Measurements from ENCODE around the gene DHX9.

The DHX9 gene

DNA sequence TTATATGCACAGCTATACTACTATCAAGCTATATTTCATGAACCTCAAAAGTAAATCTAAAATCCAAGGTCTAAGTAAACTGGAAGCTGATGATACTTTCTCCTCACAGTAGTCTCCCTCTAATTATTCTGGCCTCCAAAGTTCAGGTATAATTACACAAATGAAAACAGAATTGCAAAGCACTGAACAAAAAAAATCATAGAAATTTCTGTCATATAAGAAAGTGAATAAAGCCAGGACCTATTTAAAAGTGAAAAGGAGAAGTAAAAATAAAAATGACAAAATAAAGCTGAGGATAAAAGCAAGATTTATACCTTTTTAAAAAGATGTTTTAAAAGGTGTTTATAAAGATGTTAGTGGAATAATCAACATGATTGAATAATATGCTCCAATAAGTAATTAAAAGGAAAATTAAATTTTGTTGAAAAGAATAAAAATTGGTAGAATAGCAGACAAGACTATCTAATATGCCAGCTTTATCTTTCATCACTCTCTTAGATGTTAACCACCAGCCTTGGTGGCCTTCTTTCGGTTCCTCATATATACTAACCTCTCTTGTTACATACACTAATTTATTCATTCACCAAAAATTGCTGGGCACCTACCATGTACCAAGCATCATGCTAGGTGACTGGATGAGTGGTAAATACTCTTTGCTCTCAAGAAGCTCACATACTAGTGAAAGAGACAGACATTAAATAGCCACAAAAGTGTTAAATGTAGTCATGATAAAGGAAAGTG lies 88.7 kb downstream of the DHX9 start:
- DNase-seq, result no peak
- TF ChIP-seq, protein P1, sequence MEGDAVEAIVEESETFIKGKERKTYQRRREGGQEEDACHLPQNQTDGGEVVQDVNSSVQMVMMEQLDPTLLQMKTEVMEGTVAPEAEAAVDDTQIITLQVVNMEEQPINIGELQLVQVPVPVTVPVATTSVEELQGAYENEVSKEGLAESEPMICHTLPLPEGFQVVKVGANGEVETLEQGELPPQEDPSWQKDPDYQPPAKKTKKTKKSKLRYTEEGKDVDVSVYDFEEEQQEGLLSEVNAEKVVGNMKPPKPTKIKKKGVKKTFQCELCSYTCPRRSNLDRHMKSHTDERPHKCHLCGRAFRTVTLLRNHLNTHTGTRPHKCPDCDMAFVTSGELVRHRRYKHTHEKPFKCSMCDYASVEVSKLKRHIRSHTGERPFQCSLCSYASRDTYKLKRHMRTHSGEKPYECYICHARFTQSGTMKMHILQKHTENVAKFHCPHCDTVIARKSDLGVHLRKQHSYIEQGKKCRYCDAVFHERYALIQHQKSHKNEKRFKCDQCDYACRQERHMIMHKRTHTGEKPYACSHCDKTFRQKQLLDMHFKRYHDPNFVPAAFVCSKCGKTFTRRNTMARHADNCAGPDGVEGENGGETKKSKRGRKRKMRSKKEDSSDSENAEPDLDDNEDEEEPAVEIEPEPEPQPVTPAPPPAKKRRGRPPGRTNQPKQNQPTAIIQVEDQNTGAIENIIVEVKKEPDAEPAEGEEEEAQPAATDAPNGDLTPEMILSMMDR (IDR thresholded peaks at IDR 0.05; ENCODE audit: low read depth, low read length), result no peak
- H3K9me3 ChIP-seq, result no peaks in the 10 kb centered on the region

DNA sequence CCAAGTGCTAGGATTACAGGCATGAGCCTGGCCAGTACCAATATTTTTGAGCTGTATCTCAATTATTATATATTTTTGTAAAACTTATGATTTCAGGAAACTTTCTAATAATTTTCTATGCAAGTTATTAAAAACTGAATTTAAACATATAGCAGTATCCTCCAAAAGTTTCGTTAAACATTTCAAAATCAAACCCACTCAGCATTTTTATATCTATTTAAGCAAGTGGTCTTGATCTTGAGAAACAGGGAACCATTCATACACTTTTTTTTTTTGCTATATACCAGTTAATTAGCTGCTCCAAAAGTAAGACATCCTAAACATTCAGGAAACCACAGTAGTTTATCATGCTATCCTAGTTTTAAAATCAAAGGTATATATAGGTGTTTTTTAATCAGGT lies 91.8 kb downstream of the DHX9 start:
- Histone ChIP-seq H3K4me3 (ENCODE audit: low read depth, low read length) (no peak overlapping the region), H3K9me3 (no peaks in the 10 kb centered on the region), H3K4me1 (no peaks in the 10 kb centered on the region), H3K36me3 (no peaks in the 10 kb centered on the region), H3K27me3 (no peaks in the 10 kb centered on the region)
- no peak for DNase-seq
- TF ChIP-seq, protein P1 (IDR thresholded peaks at IDR 0.05; ENCODE audit: low read depth, low read length), result no peak

More for the DNA sequence above, 88.7 kb downstream of the DHX9 start:
- Histone ChIP-seq H3K27me3 (no peaks in the 10 kb centered on the region), H3K4me1 (no peaks in the 10 kb centered on the region), H3K4me3 (ENCODE audit: low read depth, low read length) (no peak overlapping the region), H3K36me3 (no peaks in the 10 kb centered on the region)

DNA sequence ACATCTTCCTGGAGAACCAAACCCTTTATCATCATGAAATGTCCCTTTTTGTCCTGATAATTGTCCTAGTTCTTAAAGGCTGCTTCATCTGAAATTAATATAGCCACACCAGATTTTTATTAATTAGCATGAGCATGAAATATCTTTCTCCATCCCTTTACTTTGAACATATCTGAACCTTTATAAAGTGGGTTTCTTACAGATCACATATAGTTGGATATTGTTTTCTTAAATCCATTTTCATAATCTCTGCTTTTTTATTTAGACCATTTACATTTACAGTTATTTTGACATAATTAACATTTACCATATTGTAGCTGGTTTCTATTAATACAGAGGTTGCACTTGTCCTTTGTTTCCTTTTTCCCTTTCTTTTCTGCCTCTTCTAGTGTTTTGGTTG lies 96.6 kb downstream of the DHX9 start:
- TF ChIP-seq, protein P1 (IDR thresholded peaks at IDR 0.05; ENCODE audit: low read depth, low read length), result no peak
- Histone ChIP-seq H3K27me3 (no peaks in the 10 kb centered on the region), H3K4me3 (ENCODE audit: low read depth, low read length) (no peak overlapping the region), H3K9me3 (no peaks in the 10 kb centered on the region), H3K4me1 (no peaks in the 10 kb centered on the region), H3K36me3 (no peaks in the 10 kb centered on the region)
- no peak for DNase-seq

Measured in BE2C (cell line).